ENCODE results near the gene BEST4.
"Not testable (repeated sequence)": the region's sequence is repeated elsewhere in the genome, so short reads cannot be mapped to it uniquely, and the experiment has no call there.

Gene BEST4

DNA sequence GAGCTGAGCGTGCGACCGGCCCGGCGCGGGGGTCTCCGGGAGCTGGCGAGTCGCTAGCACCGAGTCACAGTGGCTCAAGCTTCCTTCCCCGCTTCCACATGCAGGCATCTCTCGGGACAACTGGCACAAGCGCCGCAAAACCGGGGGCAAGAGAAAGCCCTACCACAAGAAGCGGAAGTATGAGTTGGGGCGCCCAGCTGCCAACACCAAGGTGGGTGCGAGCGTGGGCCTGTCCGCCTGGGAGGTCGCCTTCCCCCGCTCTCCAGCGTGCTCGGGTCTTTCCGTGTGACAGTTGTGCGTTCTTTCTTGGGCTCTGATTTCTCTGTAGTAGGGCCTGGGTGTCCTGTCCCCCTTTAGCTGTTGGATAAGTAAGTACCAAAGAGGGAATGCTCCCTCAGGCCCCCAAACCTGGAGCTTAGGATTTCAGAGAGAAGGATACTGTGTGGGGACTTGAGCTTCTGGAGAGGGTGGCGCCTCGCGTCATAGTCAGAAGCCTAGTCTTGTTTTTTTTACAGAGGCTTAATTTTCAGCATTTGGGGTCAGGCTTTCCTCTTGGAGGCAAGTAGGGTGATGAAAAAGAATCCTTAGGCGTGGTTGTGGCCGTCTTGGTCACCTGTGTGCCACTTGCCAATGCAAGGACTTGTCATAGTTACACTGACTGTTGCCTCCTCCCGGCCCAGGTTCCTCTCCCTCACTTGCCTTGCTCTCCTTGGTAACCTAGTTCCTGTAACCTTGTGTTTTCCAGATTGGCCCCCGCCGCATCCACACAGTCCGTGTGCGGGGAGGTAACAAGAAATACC lies 11.8 kb downstream of the BEST4 start:
- DNase-seq (ENCODE audit: low read depth in 1 of 2, low spot score in 1 of 2) = no peak
- in situ Hi-C loops (cut with HindIII; ENCODE audit: low pct_unique_long_range_greater_than_20kb, low sequenced_read_pairs) = no loop called here
- TF ChIP-seq JUND (IDR thresholded peaks at IDR 0.05; ENCODE audit: low read depth) = no peak

DNA sequence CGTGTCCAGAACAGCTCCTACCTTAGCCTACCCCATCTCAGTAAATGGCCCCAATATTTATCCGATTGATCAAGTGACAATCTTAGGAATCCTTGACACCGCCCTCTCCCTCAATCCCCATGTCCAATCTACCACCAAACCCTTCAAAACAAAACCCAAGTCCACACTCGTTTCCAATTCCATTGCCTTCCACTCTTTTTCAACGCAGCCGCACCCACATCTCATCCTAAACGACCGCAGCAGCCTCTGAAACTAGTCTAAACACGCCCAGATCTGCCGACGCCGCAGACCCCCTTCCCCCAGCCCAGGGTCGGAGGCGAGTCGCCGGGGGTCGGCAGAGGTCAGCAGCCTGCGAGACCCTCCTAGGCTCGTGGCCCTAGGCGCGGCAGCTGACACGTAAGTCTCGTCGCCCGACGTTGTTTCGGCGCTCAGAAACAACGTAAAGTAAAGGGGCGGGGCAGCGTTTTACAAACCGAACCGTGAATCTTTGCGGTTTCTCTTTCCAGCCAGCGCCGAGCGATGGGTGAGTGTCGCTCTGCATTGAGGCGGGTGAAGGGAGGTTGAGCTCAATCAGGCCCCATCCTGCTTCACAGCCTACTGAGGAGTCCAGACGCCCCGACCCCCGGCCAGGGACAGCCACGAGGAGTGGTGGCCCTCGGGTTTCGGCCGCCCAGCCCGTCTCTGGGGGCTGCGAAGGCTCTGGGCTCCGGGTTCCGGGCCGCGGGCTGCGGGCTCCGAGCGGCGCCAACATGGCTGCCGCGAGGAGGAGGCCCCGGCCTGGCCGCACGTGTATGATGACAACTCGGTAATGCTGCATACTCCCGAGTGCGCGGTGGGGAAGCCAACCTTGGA lies 12.7 kb downstream of the BEST4 start, which contains the start of gene RPS8:
TSS of gene RPS8 (plus strand) at position 463 of the 852 bp plus-strand sequence. CDS start at position 520, 57 bp downstream.
- peak; percentile 70 to 93 for DNase-seq (ENCODE audit: low read depth in 1 of 2, low spot score in 1 of 2)
- in situ Hi-C loops (cut with HindIII; ENCODE audit: low pct_unique_long_range_greater_than_20kb, low sequenced_read_pairs) = no loop called here
- TF ChIP-seq JUND (IDR thresholded peaks at IDR 0.05; ENCODE audit: low read depth) = no peak

DNA sequence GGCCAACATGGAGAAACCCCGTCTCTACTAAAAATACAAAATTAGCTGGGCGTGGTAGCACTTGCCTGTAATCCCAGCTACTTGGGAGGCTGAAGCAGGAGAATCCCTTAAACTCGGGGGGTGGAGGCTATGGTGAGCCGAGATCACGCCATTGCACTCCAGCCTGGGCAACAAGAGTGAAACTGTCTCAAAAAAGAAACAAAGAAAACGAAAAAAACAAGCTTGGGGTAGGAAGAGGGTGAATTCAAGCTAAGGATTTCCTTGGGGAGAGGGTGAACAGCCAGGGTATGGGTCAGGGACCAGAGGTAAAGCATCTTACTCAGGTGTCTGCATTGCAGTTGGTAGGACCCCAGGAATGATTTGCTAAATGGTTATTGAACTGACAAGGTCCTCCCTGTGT lies 21.5 kb downstream of the BEST4 start:
- in situ Hi-C loops (cut with HindIII; ENCODE audit: low pct_unique_long_range_greater_than_20kb, low sequenced_read_pairs); DNase-seq (ENCODE audit: low read depth in 1 of 2, low spot score in 1 of 2): not testable (repeated sequence)

DNA sequence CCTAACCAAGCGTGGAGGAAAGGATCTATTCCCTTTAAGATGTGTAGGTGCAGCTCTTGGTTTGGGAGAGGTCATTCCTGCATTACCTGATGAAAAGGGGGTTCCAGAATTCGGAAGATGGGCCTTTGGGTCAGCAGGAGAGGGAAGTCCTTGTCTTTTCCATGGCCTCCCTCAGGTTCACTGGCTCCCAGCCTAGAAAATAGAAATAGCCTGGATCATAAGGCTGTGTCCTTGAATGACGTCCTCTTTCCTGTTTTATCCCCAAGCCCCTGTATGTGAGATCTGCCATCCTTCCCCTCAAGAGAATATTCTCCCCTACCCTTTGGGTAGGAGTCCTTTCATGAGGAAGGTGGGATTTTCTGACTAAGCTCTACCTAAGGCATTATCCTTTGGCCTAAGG lies 27.1 kb downstream of the BEST4 start:
- no peak for DNase-seq (ENCODE audit: low read depth in 1 of 2, low spot score in 1 of 2)
- in situ Hi-C loops (cut with HindIII; ENCODE audit: low pct_unique_long_range_greater_than_20kb, low sequenced_read_pairs) = no loop called here
- no peak for TF ChIP-seq JUND (IDR thresholded peaks at IDR 0.05; ENCODE audit: low read depth)

DNA sequence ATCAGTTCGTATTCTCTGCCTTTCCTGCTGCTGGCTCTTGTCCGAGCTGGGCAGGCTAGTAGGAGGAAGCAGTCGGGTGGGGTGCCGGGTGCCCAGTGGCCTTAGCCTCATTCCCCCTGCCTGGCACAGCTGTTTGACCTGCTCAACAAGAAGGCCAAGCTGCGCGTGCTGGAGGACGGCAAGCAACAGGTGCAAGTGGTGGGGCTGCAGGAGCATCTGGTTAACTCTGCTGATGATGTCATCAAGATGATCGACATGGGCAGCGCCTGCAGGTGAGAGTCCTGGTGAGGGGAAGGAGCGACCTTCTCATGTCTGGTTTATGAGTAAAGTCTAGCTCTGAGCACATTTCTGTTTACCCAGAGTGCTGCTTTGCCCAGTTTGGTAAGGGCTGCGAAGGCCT lies 28.9 kb downstream of the BEST4 start:
- DNase-seq (ENCODE audit: low read depth in 1 of 2, low spot score in 1 of 2) = no peak
- TF ChIP-seq JUND (IDR thresholded peaks at IDR 0.05; ENCODE audit: low read depth) = no peak
- in situ Hi-C loops (cut with HindIII; ENCODE audit: low pct_unique_long_range_greater_than_20kb, low sequenced_read_pairs) = no loop called here

DNA sequence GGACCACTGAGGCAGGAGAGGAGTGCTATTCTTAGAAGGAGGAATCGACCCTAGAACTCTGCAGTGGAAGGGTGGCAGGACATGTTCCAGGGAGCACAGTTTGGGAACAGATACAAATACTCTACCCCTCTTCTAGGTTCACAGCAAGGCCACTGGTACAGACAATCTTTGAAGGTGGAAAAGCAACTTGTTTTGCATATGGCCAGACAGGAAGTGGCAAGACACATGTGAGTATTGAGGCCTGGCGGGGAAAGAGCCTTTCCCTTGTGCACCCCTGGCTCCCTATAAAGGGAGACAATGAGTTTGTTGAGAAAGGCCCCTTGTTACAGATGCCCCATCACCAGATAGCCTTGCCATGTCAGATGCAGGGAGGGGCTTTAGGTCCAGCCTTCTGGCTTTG lies 30.6 kb downstream of the BEST4 start:
- in situ Hi-C loops (cut with HindIII; ENCODE audit: low pct_unique_long_range_greater_than_20kb, low sequenced_read_pairs) = no loop called here
- DNase-seq (ENCODE audit: low read depth in 1 of 2, low spot score in 1 of 2) = no peak
- no peak for TF ChIP-seq JUND (IDR thresholded peaks at IDR 0.05; ENCODE audit: low read depth)

DNA sequence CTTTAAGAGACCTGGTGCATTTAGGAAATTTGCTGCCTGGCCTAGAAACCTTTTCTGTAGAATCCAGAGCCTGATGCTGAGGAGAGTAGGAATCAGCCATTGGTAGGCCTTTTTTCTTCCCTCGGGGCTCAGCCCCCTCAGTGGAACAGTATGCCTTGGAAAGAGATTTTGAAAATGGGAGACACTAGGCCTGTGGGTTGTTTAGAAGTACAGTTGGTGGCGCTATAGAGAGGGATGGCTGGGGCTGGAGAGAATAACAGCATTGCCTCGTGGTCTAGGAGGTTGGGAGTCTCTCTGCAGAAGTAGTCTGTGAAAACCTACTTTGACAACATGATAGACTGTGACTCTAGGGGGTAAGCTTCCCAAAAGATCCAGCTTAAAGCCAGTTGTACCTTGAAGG lies 40.1 kb downstream of the BEST4 start:
- in situ Hi-C loops (cut with HindIII; ENCODE audit: low pct_unique_long_range_greater_than_20kb, low sequenced_read_pairs) = no loop called here
- TF ChIP-seq JUND (IDR thresholded peaks at IDR 0.05; ENCODE audit: low read depth) = no peak
- no peak for DNase-seq (ENCODE audit: low read depth in 1 of 2, low spot score in 1 of 2)

DNA sequence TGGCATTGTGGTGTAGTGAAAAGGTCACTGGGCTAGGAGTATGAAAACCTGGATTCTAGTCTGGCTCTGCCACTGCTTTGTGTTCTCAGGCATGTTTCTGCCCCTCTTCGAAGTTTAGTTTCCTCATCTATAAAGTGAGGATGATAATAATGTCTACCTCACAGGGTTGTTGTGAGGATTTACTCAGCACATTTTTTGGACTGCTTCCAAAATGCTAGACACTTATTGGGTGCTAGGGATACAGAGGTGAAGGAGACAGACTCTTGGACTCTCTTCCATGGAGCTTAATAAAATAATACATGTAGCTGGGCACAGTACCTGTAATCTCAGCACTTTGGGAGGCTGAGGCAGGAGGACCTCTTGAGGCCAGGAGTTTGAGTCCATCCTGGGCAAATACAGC lies 44.8 kb downstream of the BEST4 start:
- in situ Hi-C loops (cut with HindIII; ENCODE audit: low pct_unique_long_range_greater_than_20kb, low sequenced_read_pairs) = no loop called here
- no peak for TF ChIP-seq JUND (IDR thresholded peaks at IDR 0.05; ENCODE audit: low read depth)
- DNase-seq (ENCODE audit: low read depth in 1 of 2, low spot score in 1 of 2) = no peak

DNA sequence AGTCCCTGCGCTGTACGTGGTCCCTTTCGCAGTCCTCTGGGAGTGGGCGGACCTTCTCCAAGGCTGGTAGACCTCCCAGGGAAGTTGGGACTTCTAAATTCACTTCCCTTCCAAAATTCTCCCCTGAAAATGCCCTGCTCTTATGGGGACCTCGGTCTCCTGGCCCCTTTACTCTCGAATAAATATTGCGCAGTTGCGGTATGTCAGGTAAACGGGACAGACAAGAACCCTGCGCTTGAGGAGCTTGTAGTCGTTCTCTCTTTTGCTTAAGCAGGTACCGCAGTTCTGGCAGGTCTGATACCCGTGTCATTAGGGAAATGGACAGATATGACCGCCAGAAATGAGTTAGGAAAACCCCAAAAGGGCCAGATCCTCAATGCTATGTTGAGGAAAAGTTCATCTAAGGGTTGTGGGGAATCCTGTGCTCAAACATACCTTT lies 47.8 kb downstream of the BEST4 start:
- no peak for TF ChIP-seq JUND (IDR thresholded peaks at IDR 0.05; ENCODE audit: low read depth)
- DNase-seq (ENCODE audit: low read depth in 1 of 2, low spot score in 1 of 2) = peak in 1 of 2 experiments; percentile 12
- in situ Hi-C loops (cut with HindIII; ENCODE audit: low pct_unique_long_range_greater_than_20kb, low sequenced_read_pairs) = no loop called here

DNA sequence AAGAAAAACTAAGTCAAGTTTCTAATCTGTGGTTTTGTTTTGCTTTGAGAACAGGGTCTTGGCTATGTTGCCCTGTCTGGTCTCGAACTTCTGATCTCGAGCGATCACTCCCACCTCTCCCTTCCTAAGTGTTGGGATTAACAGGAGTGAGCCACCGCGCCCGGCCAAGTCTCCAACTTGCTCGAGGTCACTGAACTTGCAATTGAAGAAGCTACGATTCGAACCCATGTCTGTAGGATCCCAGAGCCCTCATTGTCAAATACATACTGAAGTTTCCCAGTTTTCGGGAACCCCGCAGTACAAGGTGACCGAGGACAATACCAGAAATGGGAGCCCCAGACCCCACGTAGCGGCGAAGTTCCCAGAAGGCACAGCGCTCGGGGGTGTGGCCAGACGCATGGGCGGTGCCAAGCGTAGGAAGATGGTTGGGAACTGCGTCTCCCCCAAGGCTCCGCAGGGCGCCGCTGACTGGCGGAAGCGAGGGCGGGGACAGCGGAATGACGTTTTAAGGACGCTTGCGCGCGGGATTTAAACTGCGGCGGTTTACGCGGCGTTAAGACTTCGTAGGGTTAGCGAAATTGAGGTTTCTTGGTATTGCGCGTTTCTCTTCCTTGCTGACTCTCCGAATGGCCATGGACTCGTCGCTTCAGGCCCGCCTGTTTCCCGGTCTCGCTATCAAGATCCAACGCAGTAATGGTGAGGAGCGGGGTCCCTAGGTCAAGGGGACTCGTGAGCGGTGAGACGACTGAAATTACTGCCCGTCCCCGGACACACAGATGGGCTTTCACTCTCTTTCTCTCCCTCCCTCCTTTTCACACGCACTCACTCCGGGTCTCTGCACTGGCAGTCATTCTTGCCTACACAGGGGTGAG lies 48.4 kb downstream of the BEST4 start, which contains the start of gene KIF2C:
TSS of gene KIF2C (plus strand) at position 531 of the 872 bp plus-strand sequence. CDS start at position 627, 96 bp downstream.
- TF ChIP-seq JUND (IDR thresholded peaks at IDR 0.05; ENCODE audit: low read depth) = no peak
- peak; percentile 91 to 95 for DNase-seq (ENCODE audit: low read depth in 1 of 2, low spot score in 1 of 2)

DNA sequence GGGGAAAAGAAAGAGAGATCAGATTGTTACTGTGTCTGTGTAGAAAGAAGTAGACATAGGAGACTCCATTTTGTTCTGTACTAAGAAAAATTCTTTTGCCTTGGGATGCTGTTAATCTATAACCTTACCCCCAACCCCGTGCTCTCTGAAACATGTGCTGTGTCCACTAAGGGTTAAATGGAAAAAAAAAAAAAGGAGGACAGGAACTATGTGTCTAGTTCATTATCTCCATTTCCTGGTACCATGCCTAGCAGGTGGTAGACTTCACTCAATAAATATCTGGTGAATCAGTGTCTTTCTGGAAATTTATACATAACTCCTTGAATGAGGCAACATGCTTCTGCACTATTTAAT lies 49.0 kb downstream of the BEST4 start:
- DNase-seq (ENCODE audit: low read depth in 1 of 2, low spot score in 1 of 2); in situ Hi-C loops (cut with HindIII; ENCODE audit: low pct_unique_long_range_greater_than_20kb, low sequenced_read_pairs): not testable (repeated sequence)

More for the DNA sequence above, 48.4 kb downstream of the BEST4 start, which contains the start of gene KIF2C:
- in situ Hi-C loops (cut with HindIII; ENCODE audit: low pct_unique_long_range_greater_than_20kb, low sequenced_read_pairs) = no loop called here

DNA sequence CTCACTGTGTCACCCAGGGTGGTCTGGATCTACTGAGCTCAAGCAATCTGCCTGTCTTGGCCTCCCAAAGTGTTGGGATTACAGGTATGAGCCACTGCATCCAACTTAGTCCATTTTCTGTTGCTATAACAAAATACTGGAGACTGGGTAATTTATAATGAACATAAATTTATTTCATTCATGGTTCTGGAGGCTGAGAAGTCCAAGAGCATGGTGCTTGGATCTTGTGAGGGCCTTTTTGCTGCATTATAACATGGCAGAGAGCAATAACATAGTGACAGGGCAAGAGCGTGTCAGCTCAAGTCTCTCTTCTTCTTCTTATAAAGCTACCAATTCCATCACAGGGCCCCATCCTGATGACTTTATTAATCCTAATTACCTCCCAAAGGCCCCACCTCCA lies 52.0 kb downstream of the BEST4 start:
- TF ChIP-seq JUND (IDR thresholded peaks at IDR 0.05; ENCODE audit: low read depth) = no peak
- DNase-seq (ENCODE audit: low read depth in 1 of 2, low spot score in 1 of 2) = no peak
- in situ Hi-C loops (cut with HindIII; ENCODE audit: low pct_unique_long_range_greater_than_20kb, low sequenced_read_pairs) = no loop called here

Measured in T47D (cell line).